Endothelial cell of umbilical vein (primary cell): ENCODE data around the gene RHOXF2. TPM values are rescaled to one million over a fixed set of nuclear protein-coding genes. Genes with fewer than 3 reads are reported as not detected.
A peak's percentile ranks its signal among the peaks of the same experiment; 100 is the strongest.
"Not testable (repeated sequence)": the region's sequence is repeated elsewhere in the genome, so short reads cannot be mapped to it uniquely, and the experiment has no call there.

Experiments used
- BruUV-seq: library from RNA; stranded (reverse); fragments of 400-500 nt; replicated peaks from 2 replicates; lab custom pipeline; 2021; lab: Mats Ljungman, UMichigan
- CTCF ChIA-PET: fragments of 300-600, 350-600 bp; sonication (Branson Sonifier 250); formaldehyde crosslinking; loops from one replicate; lab custom pipeline; 2021; ENCODE audit warnings: antibody characterized with exemption, inconsistent platforms; lab: Charles Lee
- POLR2A ChIA-PET: fragments of 300-600, 350-600 bp; sonication (Branson Sonifier 250); formaldehyde crosslinking; loops from one replicate; lab custom pipeline; 2021; ENCODE audit warnings: antibody characterized with exemption, inconsistent platforms; lab: Charles Lee
- DNase-seq: peaks from one replicate; pipeline ENCODE4 v3.0.0-alpha.2; 2011; ENCODE audit warnings: low read depth, low spot score
- FAIRE-seq: peaks from 2 replicates; lab custom pipeline; 2011; peaks lifted over from hg19 to GRCh38; lab: Jason Lieb, UNC
- H2AFZ ChIP-seq: 2 replicates; pipeline ENCODE4 v1.6.0; 2012; ENCODE audit warnings: low read depth, low read length, control low read depth, inconsistent platforms
- H3K27ac ChIP-seq: 2 replicates; pipeline ENCODE4 v1.5.1; 2011; ENCODE audit warnings: low read depth, mild to moderate bottlenecking, control low read depth, low read length, moderate library complexity; ENCODE audit not compliant: insufficient read depth
- H3K27me3 ChIP-seq, 2 experiments: 2 replicates each; pipeline versions ENCODE4 v1.6.0 to v1.6.1; 2011; ENCODE audit warnings: low read length in 2 of 2, mixed read lengths in 1 of 2; ENCODE audit not compliant: control insufficient read depth in 2 of 2, insufficient read depth in 2 of 2
- H3K36me3 ChIP-seq, 2 experiments: 2 replicates in 1 of 2; 3 replicates in 1 of 2; pipeline ENCODE4 v1.5.1; 2011; ENCODE audit warnings: low read length in 2 of 2, mild to moderate bottlenecking in 1 of 2, moderate library complexity in 1 of 2; ENCODE audit not compliant: control insufficient read depth in 2 of 2, insufficient read depth in 2 of 2; ENCODE audit errors: extremely low read depth in 1 of 2
- H3K4me1 ChIP-seq: 3 replicates; pipeline ENCODE4 v1.5.1; 2011; ENCODE audit warnings: mild to moderate bottlenecking, low read length; ENCODE audit not compliant: control insufficient read depth, insufficient read depth; ENCODE audit errors: extremely low read depth
- H3K4me2 ChIP-seq: 2 replicates; pipeline ENCODE4 v1.6.1; 2011; ENCODE audit warnings: low read length, control low read depth, mixed read lengths; ENCODE audit not compliant: insufficient read depth
- H3K4me3 ChIP-seq, 3 experiments: fragments of 200-600 bp in 1 of 3; sonication (generic), shearing (Covaris generic) in 1 of 3; replicated peaks in 1 of 3; 2 replicates each; pipeline ENCODE4 v1.5.1; 2011 to 2016; ENCODE audit warnings: control low read depth in 3 of 3, low read length in 3 of 3, mild to moderate bottlenecking in 2 of 3, inconsistent platforms in 1 of 3, low read depth in 1 of 3, moderate library complexity in 1 of 3; ENCODE audit not compliant: insufficient read depth in 1 of 3
- H3K79me2 ChIP-seq: 2 replicates; pipeline ENCODE4 v1.6.0; 2012; ENCODE audit warnings: low read length, inconsistent platforms; ENCODE audit not compliant: control insufficient read depth, insufficient read depth
- H3K9ac ChIP-seq: replicated peaks from 2 replicates; pipeline ENCODE3; 2011; ENCODE audit warnings: low read length, control low read depth; ENCODE audit not compliant: insufficient read depth; ENCODE audit errors: extremely low read depth
- H3K9me1 ChIP-seq: replicated peaks from 3 replicates; pipeline ENCODE4 v1.6.0; 2011; ENCODE audit warnings: mild to moderate bottlenecking, low read length; ENCODE audit not compliant: control insufficient read depth, insufficient read depth; ENCODE audit errors: extremely low read depth
- H3K9me3 ChIP-seq: replicated peaks from 2 replicates; pipeline ENCODE4 v1.5.1; 2012; ENCODE audit warnings: low read length, inconsistent platforms; ENCODE audit not compliant: control insufficient read depth, insufficient read depth
- H4K20me1 ChIP-seq: replicated peaks from 2 replicates; pipeline ENCODE3; 2011; ENCODE audit warnings: mild to moderate bottlenecking, low read length; ENCODE audit not compliant: control insufficient read depth, insufficient read depth; ENCODE audit errors: extremely low read depth
- CTCF ChIP-seq, 2 donors: IDR thresholded peaks; 1 replicate in 1 of 2; 2 replicates in 1 of 2; pipeline ENCODE4 v1.5.1; 2011; ENCODE audit warnings: low read length in 2 of 2, mild to moderate bottlenecking in 2 of 2, moderate library complexity in 2 of 2, control low read depth in 1 of 2, inconsistent platforms in 1 of 2, low read depth in 1 of 2; ENCODE audit not compliant: insufficient read depth in 1 of 2; ENCODE audit errors: extremely low read depth in 1 of 2
- EZH2 ChIP-seq: IDR thresholded peaks from 2 replicates; pipeline ENCODE4 v1.6.1; 2012; ENCODE audit warnings: borderline replicate concordance, low read depth, mild to moderate bottlenecking, moderate library complexity, low read length, inconsistent platforms; ENCODE audit not compliant: severe bottlenecking
- FOS ChIP-seq: IDR thresholded peaks from 2 replicates; pipeline ENCODE4 v1.6.1; 2011; ENCODE audit warnings: mild to moderate bottlenecking, low read length, moderate library complexity, borderline replicate concordance; ENCODE audit not compliant: insufficient read depth
- GATA2 ChIP-seq: IDR thresholded peaks from 2 replicates; pipeline ENCODE4 v1.7.0; 2011; ENCODE audit warnings: low read depth, mild to moderate bottlenecking, moderate library complexity, mixed read lengths, low read length; ENCODE audit not compliant: insufficient read length, insufficient read depth
- JUN ChIP-seq: IDR thresholded peaks from 2 replicates; pipeline ENCODE4 v1.6.1; 2011; ENCODE audit warnings: borderline replicate concordance, low read depth; ENCODE audit not compliant: insufficient read length, insufficient read depth
- MAX ChIP-seq: IDR thresholded peaks from 2 replicates; pipeline ENCODE4 v1.6.1; 2011; ENCODE audit not compliant: insufficient read depth, insufficient read length
- MYC ChIP-seq: IDR thresholded peaks from one replicate; pipeline ENCODE4 v1.6.1; 2011; ENCODE audit warnings: mild to moderate bottlenecking, low read depth, low read length
- POLR2A ChIP-seq: IDR thresholded peaks from 2 replicates; pipeline ENCODE4 v1.6.1; 2012; ENCODE audit warnings: low read depth, mild to moderate bottlenecking, control low read depth, low read length
- POLR2AphosphoS5 ChIP-seq: IDR thresholded peaks from 2 replicates; pipeline ENCODE4 v1.6.1; 2012; ENCODE audit warnings: low read depth, mild to moderate bottlenecking, control low read depth, low read length, moderate library complexity; ENCODE audit not compliant: insufficient read depth
- dilution Hi-C: fragments of 300-500 bp; cut with MboI; formaldehyde crosslinking; loops from one replicate; pipeline ENCODE4 v1.15.0; 2019; ENCODE audit warnings: low sequenced_read_pairs; ENCODE audit not compliant: extremely low pct_ligation_motif_present
- intact Hi-C: fragments of 100-400 bp; cut with micrococcal nuclease; formaldehyde crosslinking; loops from one replicate; pipeline ENCODE4 v1.10.0; 2022
- polyA plus RNA-seq, 4 experiments: library from polyadenylated mRNA; depleted of rRNA in 3 of 4; stranded (reverse) in 3 of 4; unstranded in 1 of 4; fragments of >200 nt; gene quantifications; 2 replicates each; pipeline versions ENCODE4 v1.2.1 to v1.2.3, GENCODE V29; 2011 to 2012; ENCODE audit warnings: missing spikeins in 1 of 4
- total RNA-seq: library from RNA; stranded (reverse); gene quantifications from 2 replicates; pipeline ENCODE4 v1.2.3, GENCODE V29; 2021

RHOXF2 gene
- total and polyA plus RNA-seq, 2 donors (not counting 3 experiments of a cell fraction or from before 2014, with no cell fraction given) = not detected

GRCh38 chrX:120125444-120125843 is 33.0 kb upstream of the RHOXF2 start:
- Histone ChIP-seq H3K4me2 (no peak overlapping the region), H2AFZ (no peak overlapping the region), H3K9ac (no peak overlapping the region), H3K4me1 (no peaks in the 10 kb centered on the region), H3K79me2 (no peaks in the 10 kb centered on the region), H3K9me1 (no peaks in the 10 kb centered on the region), H3K4me3 (no peak overlapping the region), H3K27ac (no peak overlapping the region), H3K9me3 (no peaks in the 10 kb centered on the region), H3K36me3 (no peaks in the 10 kb centered on the region), H3K27me3 (no peaks in the 10 kb centered on the region), H4K20me1 (no peaks in the 10 kb centered on the region)
- no peak for FAIRE-seq
- no TSS peak for BruUV-seq
- TF ChIP-seq GATA2 = no peak
- no peak for TF ChIP-seq JUN
- no peak for TF ChIP-seq MAX
- no peak for TF ChIP-seq FOS
- no peak for TF ChIP-seq POLR2A
- TF ChIP-seq POLR2AphosphoS5 = no peak
- TF ChIP-seq CTCF (IDR thresholded peaks at IDR 0.05; ENCODE audit: extremely low read depth in 1 of 2, insufficient read depth in 1 of 2, low read depth in 1 of 2, low read length in 2 of 2) = no peak
- no peak for TF ChIP-seq MYC
- TF ChIP-seq EZH2 = no peak
- ChIA-PET CTCF (no interaction called here), POLR2A (no interaction called here)
- intact Hi-C loops (no loop called here), dilution Hi-C loops (no loop called here)
- peak; percentile 1 for DNase-seq

- H2AFZ ChIP-seq, H3K9me3 ChIP-seq, H3K9ac ChIP-seq, DNase-seq, H3K4me3 ChIP-seq, H3K4me2 ChIP-seq, H3K36me3 ChIP-seq, H3K27ac ChIP-seq, H3K9me1 ChIP-seq, H3K27me3 ChIP-seq, POLR2A ChIA-PET, H3K79me2 ChIP-seq, H3K4me1 ChIP-seq, H4K20me1 ChIP-seq, intact Hi-C loops, BruUV-seq, CTCF ChIA-PET, dilution Hi-C loops: not testable (repeated sequence)
- peak; percentile 58 for FAIRE-seq
Measured at GRCh38 chrX:120128306-120128846, 30.0 kb upstream of the RHOXF2 start.
